GM18520 (cell line): ENCODE data around the gene GSC2.
"Not testable (repeated sequence)": the region's sequence is repeated elsewhere in the genome, so short reads cannot be mapped to it uniquely, and the experiment has no call there.

ENCODE experiments used
- ATAC-seq: cut with Tn5 transposase; IDR thresholded peaks from one replicate; pipeline ENCODE4 v1.9.1; 2021; ENCODE audit not compliant: unreplicated experiment

Gene GSC2

GRCh38 chr22:19156109-19156508 lies 6.0 kb upstream of the GSC2 start:
- not testable (repeated sequence) for ATAC-seq

- ATAC-seq, result no peak
These were observed 3.1 kb upstream of the GSC2 start for GRCh38 chr22:19152942-19153883.

- no peak for ATAC-seq
These were observed 1.5 kb upstream of the GSC2 start for GRCh38 chr22:19151329-19152191.

- no peak for ATAC-seq
These were observed 613 bp upstream of the GSC2 start for GRCh38 chr22:19150482-19151328.

- ATAC-seq, result no peak
These were observed 827 bp downstream of the GSC2 start for GRCh38 chr22:19149047-19149883.

GRCh38 chr22:19148417-19149046 lies 1.6 kb downstream of the GSC2 start:
- ATAC-seq, result no peak

- ATAC-seq, result no peak
These were observed 2.8 kb downstream of the GSC2 start for GRCh38 chr22:19147195-19147780.

GRCh38 chr22:19146215-19146968 lies 3.7 kb downstream of the GSC2 start:
- no peak for ATAC-seq

- ATAC-seq, result no peak
These were observed 6.1 kb downstream of the GSC2 start for GRCh38 chr22:19143967-19144400.

GRCh38 chr22:19143212-19143611 lies 6.9 kb downstream of the GSC2 start:
- no peak for ATAC-seq

- ATAC-seq, result no peak
These were observed 7.7 kb downstream of the GSC2 start for GRCh38 chr22:19142394-19142793.

GRCh38 chr22:19139974-19140373 lies 10.1 kb downstream of the GSC2 start:
- ATAC-seq, result no peak

GRCh38 chr22:19139001-19139356 lies 11.1 kb downstream of the GSC2 start:
- no peak for ATAC-seq

- ATAC-seq, result no peak
These were observed 11.7 kb downstream of the GSC2 start for GRCh38 chr22:19138217-19139000.

- ATAC-seq, result no peak
These were observed 12.5 kb downstream of the GSC2 start for GRCh38 chr22:19137384-19138216.

- ATAC-seq, result no peak
These were observed 13.2 kb downstream of the GSC2 start for GRCh38 chr22:19136915-19137314.

- no peak for ATAC-seq
These were observed 15.2 kb downstream of the GSC2 start for GRCh38 chr22:19134874-19135273.
